H9 (cell line): Measurements from ENCODE around the gene DMRTC2. TPM values are rescaled to one million over a fixed set of nuclear protein-coding genes. Genes with fewer than 3 reads are reported as not detected.

Experiments
- DNase-seq: peaks from one replicate; pipeline ENCODE4 v3.0.0-alpha.2; 2017
- H2AFZ ChIP-seq: one replicate; pipeline ENCODE4 v1.6.1; 2013; ENCODE audit warnings: mild to moderate bottlenecking, low read length, control low read depth, moderate library complexity
- H2AK5ac ChIP-seq: 2 replicates; pipeline ENCODE4 v1.6.1; 2013; ENCODE audit warnings: low read length, control low read depth, mixed read lengths; ENCODE audit not compliant: insufficient read length
- H2BK120ac ChIP-seq: one replicate; pipeline ENCODE4 v1.6.1; 2013; ENCODE audit warnings: low read depth, mild to moderate bottlenecking, low read length, control low read depth, inconsistent platforms; ENCODE audit not compliant: poor library complexity, severe bottlenecking
- H2BK12ac ChIP-seq: 2 replicates; pipeline ENCODE4 v1.6.1; 2013; ENCODE audit warnings: low read length, control low read depth, mixed read lengths, low read depth; ENCODE audit not compliant: insufficient read length
- H2BK15ac ChIP-seq: 2 replicates; pipeline ENCODE4 v1.6.1; 2013; ENCODE audit warnings: low read depth, low read length, control low read depth
- H2BK20ac ChIP-seq: one replicate; pipeline ENCODE4 v1.6.1; 2013; ENCODE audit warnings: low read depth, mild to moderate bottlenecking, low read length, control low read depth, inconsistent platforms; ENCODE audit not compliant: poor library complexity, severe bottlenecking
- H2BK5ac ChIP-seq: 2 replicates; pipeline ENCODE4 v1.6.1; 2013; ENCODE audit warnings: low read length, control low read depth, mixed read lengths; ENCODE audit not compliant: insufficient read length
- H3K14ac ChIP-seq: 2 replicates; pipeline ENCODE4 v1.6.1; 2013; ENCODE audit warnings: low read length, control low read depth; ENCODE audit not compliant: insufficient read depth
- H3K18ac ChIP-seq: 2 replicates; pipeline ENCODE4 v1.6.1; 2013; ENCODE audit warnings: low read depth, mild to moderate bottlenecking, mixed read lengths, low read length, control low read depth; ENCODE audit not compliant: insufficient read length
- H3K23ac ChIP-seq: 2 replicates; pipeline ENCODE4 v1.6.1; 2013; ENCODE audit warnings: low read length, control low read depth, mixed read lengths, low read depth; ENCODE audit not compliant: insufficient read length
- H3K23me2 ChIP-seq: 2 replicates; pipeline ENCODE4 v1.6.1; 2013; ENCODE audit warnings: low read depth, mild to moderate bottlenecking, mixed read lengths, low read length, control low read depth; ENCODE audit not compliant: insufficient read length, poor library complexity, severe bottlenecking
- H3K27ac ChIP-seq: 2 replicates; pipeline ENCODE4 v1.5.1; 2013; ENCODE audit warnings: low read length, control low read depth, mixed read lengths, low read depth; ENCODE audit not compliant: insufficient read length
- H3K27me3 ChIP-seq: 2 replicates; pipeline ENCODE4 v1.6.1; 2013; ENCODE audit warnings: low read length, control low read depth, inconsistent platforms; ENCODE audit not compliant: insufficient read depth
- H3K4ac ChIP-seq: 2 replicates; pipeline ENCODE4 v1.6.1; 2013; ENCODE audit warnings: low read depth, mild to moderate bottlenecking, control low read depth, inconsistent platforms, low read length, moderate library complexity
- H3K4me1 ChIP-seq: 2 replicates; pipeline ENCODE4 v1.6.1; 2013; ENCODE audit warnings: low read length, control low read depth, inconsistent platforms; ENCODE audit not compliant: insufficient read depth
- H3K4me2 ChIP-seq: 2 replicates; pipeline ENCODE4 v1.6.1; 2013; ENCODE audit warnings: low read length, control low read depth, mixed read lengths; ENCODE audit not compliant: insufficient read length, insufficient read depth
- H3K56ac ChIP-seq: 2 replicates; pipeline ENCODE4 v1.6.1; 2013; ENCODE audit warnings: low read depth, mild to moderate bottlenecking, mixed read lengths, low read length, control low read depth; ENCODE audit not compliant: insufficient read length
- H3K79me1 ChIP-seq: 2 replicates; pipeline ENCODE4 v1.6.1; 2013; ENCODE audit warnings: low read depth, mild to moderate bottlenecking, moderate library complexity, low read length, control low read depth, inconsistent platforms; ENCODE audit not compliant: insufficient read depth, poor library complexity, severe bottlenecking
- H3K79me2 ChIP-seq: 2 replicates; pipeline ENCODE4 v1.6.1; 2013; ENCODE audit warnings: low read length, control low read depth, inconsistent platforms; ENCODE audit not compliant: insufficient read depth
- H3K9ac ChIP-seq: 2 replicates; pipeline ENCODE4 v1.6.1; 2013; ENCODE audit warnings: low read length, control low read depth, mixed read lengths; ENCODE audit not compliant: insufficient read length; ENCODE audit errors: extremely low read depth
- H3K9me3 ChIP-seq: one replicate; pipeline ENCODE4 v1.6.1; 2013; ENCODE audit warnings: low read depth, low read length, inconsistent platforms; ENCODE audit not compliant: control insufficient read depth
- H3T11ph ChIP-seq: one replicate; pipeline ENCODE4 v1.6.1; 2013; ENCODE audit warnings: mild to moderate bottlenecking, low read length, control low read depth, inconsistent platforms
- H4K20me1 ChIP-seq: one replicate; pipeline ENCODE4 v1.6.1; 2013; ENCODE audit not compliant: control insufficient read depth, insufficient read length, insufficient read depth
- H4K5ac ChIP-seq: 2 replicates; pipeline ENCODE4 v1.6.1; 2013; ENCODE audit warnings: low read depth, mild to moderate bottlenecking, mixed read lengths, low read length, control low read depth; ENCODE audit not compliant: insufficient read length
- H4K8ac ChIP-seq: replicated peaks from 2 replicates; pipeline ENCODE4 v1.6.1; 2013; ENCODE audit warnings: low read length, control low read depth, mixed read lengths, low read depth; ENCODE audit not compliant: insufficient read length
- H4K91ac ChIP-seq: 2 replicates; pipeline ENCODE4 v1.6.1; 2013; ENCODE audit warnings: low read depth, mild to moderate bottlenecking, moderate library complexity, mixed read lengths, low read length, control low read depth; ENCODE audit not compliant: insufficient read length
- H3K27ac Mint-ChIP-seq, 3 experiments: 2 replicates in 2 of 3; 3 replicates in 1 of 3; pipeline ENCODE4 v1.8.0; 2020 to 2021; ENCODE audit warnings: mixed read lengths in 3 of 3, mild to moderate bottlenecking in 1 of 3, moderate library complexity in 1 of 3
- H3K27me3 Mint-ChIP-seq: 2 replicates; pipeline ENCODE4 v1.8.0; 2021; ENCODE audit warnings: low read depth, mild to moderate bottlenecking, moderate library complexity, mixed read lengths
- H3K36me3 Mint-ChIP-seq, 3 experiments: 2 replicates in 2 of 3; 3 replicates in 1 of 3; pipeline ENCODE4 v1.8.0; 2020 to 2021; ENCODE audit warnings: low read depth in 3 of 3, mixed read lengths in 3 of 3; ENCODE audit not compliant: insufficient read depth in 1 of 3
- H3K4me1 Mint-ChIP-seq, 2 experiments: 2 replicates each; pipeline ENCODE4 v1.8.0; 2020; ENCODE audit warnings: mixed read lengths in 2 of 2
- H3K4me3 Mint-ChIP-seq, 2 experiments: 2 replicates in 1 of 2; 3 replicates in 1 of 2; pipeline ENCODE4 v1.8.0; 2020 to 2021; ENCODE audit warnings: mild to moderate bottlenecking in 2 of 2, mixed read lengths in 2 of 2, moderate library complexity in 1 of 2
- H3K9me3 Mint-ChIP-seq, 2 experiments: 2 replicates in 1 of 2; 3 replicates in 1 of 2; pipeline ENCODE4 v1.8.0; 2020; ENCODE audit warnings: mild to moderate bottlenecking in 2 of 2, mixed read lengths in 2 of 2, moderate library complexity in 1 of 2
- WGBS: extraction: QIAGEN DNeasy Blood & Tissue Kit; methylation state at CpG from one replicate; pipeline ENCODE4 v1.1.7; 2013; ENCODE audit warnings: missing lambda C conversion rate, low lambda C conversion rate, mixed read lengths; ENCODE audit not compliant: insufficient read length; ENCODE audit errors: extremely low coverage; 5-methylcytosine and 5-hydroxymethylcytosine counted together
- total RNA-seq: library from RNA; stranded (reverse); gene quantifications from 2 replicates; pipeline ENCODE4 v1.2.1, GENCODE V29; 2021
- TF ChIP-seq, protein P1 (sequence below): fragments of 200-600 bp; sonication (generic); conservative IDR thresholded peaks from 3 replicates; pipeline ENCODE4 v1.8.0; 2021; ENCODE audit warnings: antibody characterized with exemption, mild to moderate bottlenecking

Gene DMRTC2
- total RNA-seq, 1 experiment from 2014 or later: not detected

DNA sequence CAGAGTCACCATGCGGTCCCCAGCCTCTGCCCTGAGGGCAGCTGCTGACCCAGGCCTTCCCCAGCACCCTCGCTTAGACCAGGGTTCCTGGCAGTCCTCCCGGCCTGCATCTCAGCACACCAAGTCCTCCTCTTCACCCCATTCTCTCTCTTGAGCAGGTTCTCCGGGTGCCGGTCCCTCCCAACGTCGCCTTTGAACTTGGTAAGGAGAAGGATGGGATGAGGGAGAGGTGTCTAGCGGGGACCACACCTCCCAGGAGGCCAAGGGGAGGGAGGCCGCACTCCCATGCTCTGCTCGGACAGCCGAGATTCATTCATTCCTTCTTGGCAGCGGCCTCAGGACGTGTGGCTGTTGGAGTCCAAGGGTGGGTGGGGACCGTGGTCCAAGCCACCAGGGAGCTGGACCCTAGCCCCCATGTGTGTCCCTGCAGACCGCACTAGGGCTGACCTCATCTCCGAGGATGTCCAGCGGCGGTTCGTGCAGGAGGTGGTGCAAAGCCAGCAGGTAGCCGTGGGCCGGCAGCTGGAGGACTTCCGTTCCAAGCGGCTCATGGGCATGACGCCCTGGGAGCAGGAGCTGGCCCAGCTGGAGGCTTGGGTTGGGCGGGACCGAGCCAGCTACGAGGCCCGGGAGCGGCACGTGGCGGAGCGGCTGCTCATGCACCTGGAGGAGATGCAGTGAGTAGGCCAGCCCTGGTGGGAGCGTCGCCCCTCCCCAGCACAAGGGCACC lies 47.5 kb downstream of the DMRTC2 start:
- H3K9ac ChIP-seq: no peak overlapping the region
- H3K18ac ChIP-seq: no peak overlapping the region
- H4K91ac ChIP-seq: no peak overlapping the region
- peaks cover 4 to 32% (median 11%) of the 10 kb centered on the region in 3 experiments; a peak in 5 of 7 replicates for H3K36me3 Mint-ChIP-seq
- no peak overlapping the region for H4K5ac ChIP-seq
- no peak overlapping the region for H2BK20ac ChIP-seq
- no peak overlapping the region for H2BK5ac ChIP-seq
- peaks cover under 1% of the 10 kb centered on the region; the same call in 1 of the 2 replicates for H3K4me1 ChIP-seq
- no peak overlapping the region for H2BK15ac ChIP-seq
- TF ChIP-seq, protein P1, sequence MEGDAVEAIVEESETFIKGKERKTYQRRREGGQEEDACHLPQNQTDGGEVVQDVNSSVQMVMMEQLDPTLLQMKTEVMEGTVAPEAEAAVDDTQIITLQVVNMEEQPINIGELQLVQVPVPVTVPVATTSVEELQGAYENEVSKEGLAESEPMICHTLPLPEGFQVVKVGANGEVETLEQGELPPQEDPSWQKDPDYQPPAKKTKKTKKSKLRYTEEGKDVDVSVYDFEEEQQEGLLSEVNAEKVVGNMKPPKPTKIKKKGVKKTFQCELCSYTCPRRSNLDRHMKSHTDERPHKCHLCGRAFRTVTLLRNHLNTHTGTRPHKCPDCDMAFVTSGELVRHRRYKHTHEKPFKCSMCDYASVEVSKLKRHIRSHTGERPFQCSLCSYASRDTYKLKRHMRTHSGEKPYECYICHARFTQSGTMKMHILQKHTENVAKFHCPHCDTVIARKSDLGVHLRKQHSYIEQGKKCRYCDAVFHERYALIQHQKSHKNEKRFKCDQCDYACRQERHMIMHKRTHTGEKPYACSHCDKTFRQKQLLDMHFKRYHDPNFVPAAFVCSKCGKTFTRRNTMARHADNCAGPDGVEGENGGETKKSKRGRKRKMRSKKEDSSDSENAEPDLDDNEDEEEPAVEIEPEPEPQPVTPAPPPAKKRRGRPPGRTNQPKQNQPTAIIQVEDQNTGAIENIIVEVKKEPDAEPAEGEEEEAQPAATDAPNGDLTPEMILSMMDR: no peak
- no peaks in the 10 kb centered on the region for H3K9me3 ChIP-seq
- H3K56ac ChIP-seq: no peak overlapping the region
- H3K4me1 Mint-ChIP-seq: peaks cover 9 to 39% of the 10 kb centered on the region in 2 experiments
- H3K79me2 ChIP-seq: 0 out of 2 replicates have a peak, but pooled peaks cover 2% of the 10 kb centered on the region
- no peak overlapping the region for H2BK120ac ChIP-seq
- H3K27ac Mint-ChIP-seq: no peak overlapping the region
- no peak overlapping the region for H3K4me2 ChIP-seq
- H3K4ac ChIP-seq: no peak overlapping the region
- no peaks in the 10 kb centered on the region for H3K27me3 ChIP-seq
- no peak overlapping the region for H3K4me3 Mint-ChIP-seq
- H3K14ac ChIP-seq: no peak overlapping the region
- H4K8ac ChIP-seq: no peak overlapping the region
- no CpG with 5 or more reads among the region's 34 CpGs for WGBS
- H3K79me1 ChIP-seq: no peaks in the 10 kb centered on the region
- no peaks in the 10 kb centered on the region for H4K20me1 ChIP-seq
- no peak overlapping the region for H3T11ph ChIP-seq
- H2AK5ac ChIP-seq: no peak overlapping the region
- no peak overlapping the region for H3K27ac ChIP-seq
- no peaks in the 10 kb centered on the region for H3K9me3 Mint-ChIP-seq
- H2BK12ac ChIP-seq: no peak overlapping the region
- H3K27me3 Mint-ChIP-seq: no peaks in the 10 kb centered on the region; the same call in 1 of the 2 replicates
- H2AFZ ChIP-seq: no peak overlapping the region
- no peak overlapping the region for H3K23ac ChIP-seq
- no peaks in the 10 kb centered on the region for H3K23me2 ChIP-seq
- no peak for DNase-seq
